ENCODE measurements around the gene SAMHD1. TPM values are rescaled to one million over a fixed set of nuclear protein-coding genes. Genes with fewer than 3 reads are reported as not detected.
A peak's percentile ranks its signal among the peaks of the same experiment; 100 is the strongest.

Gene SAMHD1
- total and polyA plus RNA-seq, 2 of the 13 experiments (the other 11 are each of a cell fraction or from before 2014, with no cell fraction given), result 16.9 to 43.5 TPM

GRCh38 chr20:36866164-36866563 lies 85.3 kb downstream of the SAMHD1 start (continued):
- TF ChIP-seq MEIS2 (CRISPR knock-in tag; IDR thresholded peaks at IDR 0.05) (0 out of 2 replicates have a peak, but pooled peaks have one; percentile 33), XRCC5 (optimal IDR thresholded peaks at IDR 0.05; ENCODE audit: low read length) (peak; percentile 18)
- TF ChIP-seq, protein P1, sequence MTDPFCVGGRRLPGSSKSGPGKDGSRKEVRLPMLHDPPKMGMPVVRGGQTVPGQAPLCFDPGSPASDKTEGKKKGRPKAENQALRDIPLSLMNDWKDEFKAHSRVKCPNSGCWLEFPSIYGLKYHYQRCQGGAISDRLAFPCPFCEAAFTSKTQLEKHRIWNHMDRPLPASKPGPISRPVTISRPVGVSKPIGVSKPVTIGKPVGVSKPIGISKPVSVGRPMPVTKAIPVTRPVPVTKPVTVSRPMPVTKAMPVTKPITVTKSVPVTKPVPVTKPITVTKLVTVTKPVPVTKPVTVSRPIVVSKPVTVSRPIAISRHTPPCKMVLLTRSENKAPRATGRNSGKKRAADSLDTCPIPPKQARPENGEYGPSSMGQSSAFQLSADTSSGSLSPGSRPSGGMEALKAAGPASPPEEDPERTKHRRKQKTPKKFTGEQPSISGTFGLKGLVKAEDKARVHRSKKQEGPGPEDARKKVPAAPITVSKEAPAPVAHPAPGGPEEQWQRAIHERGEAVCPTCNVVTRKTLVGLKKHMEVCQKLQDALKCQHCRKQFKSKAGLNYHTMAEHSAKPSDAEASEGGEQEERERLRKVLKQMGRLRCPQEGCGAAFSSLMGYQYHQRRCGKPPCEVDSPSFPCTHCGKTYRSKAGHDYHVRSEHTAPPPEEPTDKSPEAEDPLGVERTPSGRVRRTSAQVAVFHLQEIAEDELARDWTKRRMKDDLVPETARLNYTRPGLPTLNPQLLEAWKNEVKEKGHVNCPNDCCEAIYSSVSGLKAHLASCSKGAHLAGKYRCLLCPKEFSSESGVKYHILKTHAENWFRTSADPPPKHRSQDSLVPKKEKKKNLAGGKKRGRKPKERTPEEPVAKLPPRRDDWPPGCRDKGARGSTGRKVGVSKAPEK (CRISPR knock-in tag; IDR thresholded peaks at IDR 0.05; ENCODE audit: borderline replicate concordance), result no peak
- TF ChIP-seq, protein P2, sequence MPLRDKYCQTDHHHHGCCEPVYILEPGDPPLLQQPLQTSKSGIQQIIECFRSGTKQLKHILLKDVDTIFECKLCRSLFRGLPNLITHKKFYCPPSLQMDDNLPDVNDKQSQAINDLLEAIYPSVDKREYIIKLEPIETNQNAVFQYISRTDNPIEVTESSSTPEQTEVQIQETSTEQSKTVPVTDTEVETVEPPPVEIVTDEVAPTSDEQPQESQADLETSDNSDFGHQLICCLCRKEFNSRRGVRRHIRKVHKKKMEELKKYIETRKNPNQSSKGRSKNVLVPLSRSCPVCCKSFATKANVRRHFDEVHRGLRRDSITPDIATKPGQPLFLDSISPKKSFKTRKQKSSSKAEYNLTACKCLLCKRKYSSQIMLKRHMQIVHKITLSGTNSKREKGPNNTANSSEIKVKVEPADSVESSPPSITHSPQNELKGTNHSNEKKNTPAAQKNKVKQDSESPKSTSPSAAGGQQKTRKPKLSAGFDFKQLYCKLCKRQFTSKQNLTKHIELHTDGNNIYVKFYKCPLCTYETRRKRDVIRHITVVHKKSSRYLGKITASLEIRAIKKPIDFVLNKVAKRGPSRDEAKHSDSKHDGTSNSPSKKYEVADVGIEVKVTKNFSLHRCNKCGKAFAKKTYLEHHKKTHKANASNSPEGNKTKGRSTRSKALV (CRISPR knock-in tag; IDR thresholded peaks at IDR 0.05), result no peak
- TF ChIP-seq, protein P3, sequence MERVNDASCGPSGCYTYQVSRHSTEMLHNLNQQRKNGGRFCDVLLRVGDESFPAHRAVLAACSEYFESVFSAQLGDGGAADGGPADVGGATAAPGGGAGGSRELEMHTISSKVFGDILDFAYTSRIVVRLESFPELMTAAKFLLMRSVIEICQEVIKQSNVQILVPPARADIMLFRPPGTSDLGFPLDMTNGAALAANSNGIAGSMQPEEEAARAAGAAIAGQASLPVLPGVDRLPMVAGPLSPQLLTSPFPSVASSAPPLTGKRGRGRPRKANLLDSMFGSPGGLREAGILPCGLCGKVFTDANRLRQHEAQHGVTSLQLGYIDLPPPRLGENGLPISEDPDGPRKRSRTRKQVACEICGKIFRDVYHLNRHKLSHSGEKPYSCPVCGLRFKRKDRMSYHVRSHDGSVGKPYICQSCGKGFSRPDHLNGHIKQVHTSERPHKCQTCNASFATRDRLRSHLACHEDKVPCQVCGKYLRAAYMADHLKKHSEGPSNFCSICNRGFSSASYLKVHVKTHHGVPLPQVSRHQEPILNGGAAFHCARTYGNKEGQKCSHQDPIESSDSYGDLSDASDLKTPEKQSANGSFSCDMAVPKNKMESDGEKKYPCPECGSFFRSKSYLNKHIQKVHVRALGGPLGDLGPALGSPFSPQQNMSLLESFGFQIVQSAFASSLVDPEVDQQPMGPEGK (CRISPR knock-in tag; IDR thresholded peaks at IDR 0.05), result peak; percentile 35; the same call in 1 of the 2 replicates

DNA sequence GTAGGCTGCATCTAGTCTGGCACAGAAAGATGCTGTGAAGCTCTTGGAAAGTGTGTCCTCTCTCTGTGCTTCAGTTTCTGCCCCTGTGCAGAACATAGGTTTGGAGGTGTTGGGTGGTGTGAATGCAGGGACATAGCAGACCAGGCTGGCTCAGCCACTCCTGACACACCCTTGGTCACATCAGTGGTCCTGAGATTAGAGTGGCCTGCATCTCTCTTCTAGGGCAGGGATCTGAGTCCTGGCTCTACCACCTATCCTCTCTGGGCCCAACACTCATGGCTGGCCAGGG lies 85.7 kb downstream of the SAMHD1 start:
- ATAC-seq, result peak; percentile 11
- in situ Hi-C loops (cut with HindIII; ENCODE audit: extremely low pct_ligation_motif_present, low pct_unique_long_range_greater_than_20kb), result no loop called here
- 0 out of 2 replicates have a peak, but pooled peaks have one; percentile 32 for TF ChIP-seq ZNF605 (CRISPR knock-in tag; IDR thresholded peaks at IDR 0.05)
- 0 out of 2 replicates have a peak, but pooled peaks have one; percentile 7 for TF ChIP-seq ZFP91 (CRISPR knock-in tag; IDR thresholded peaks at IDR 0.05; ENCODE audit: borderline replicate concordance)
- TF ChIP-seq HNF1B (CRISPR knock-in tag; IDR thresholded peaks at IDR 0.05), result peak; percentile 12; the same call in 1 of the 2 replicates
- TF ChIP-seq TBP (CRISPR knock-in tag; IDR thresholded peaks at IDR 0.05), result no peak
- TF ChIP-seq ELF1 (CRISPR knock-in tag; IDR thresholded peaks at IDR 0.05), result no peak
- 0 out of 2 replicates have a peak, but pooled peaks have one; percentile 13 for TF ChIP-seq MYC (CRISPR knock-in tag; IDR thresholded peaks at IDR 0.05; ENCODE audit: borderline replicate concordance)

More for the DNA sequence above, 85.7 kb downstream of the SAMHD1 start:
- Histone ChIP-seq H4K20me1 (ENCODE audit: insufficient read depth, low read length) (no peaks in the 10 kb centered on the region), H3K9ac (ENCODE audit: insufficient read depth, low read depth, low read length) (no peak overlapping the region), H2AFZ (ENCODE audit: low read length) (no peak overlapping the region), H3K27me3 (ENCODE audit: control insufficient read depth in 1 of 2, insufficient read depth in 2 of 2, low read length in 2 of 2) (peaks cover 1 to 17% of the 10 kb centered on the region in 2 experiments; a peak in 1 of 5 replicates), H3K4me3 (replicated peaks in 1 of 3; ENCODE audit: insufficient read depth in 1 of 3, low read depth in 2 of 3, low read length in 3 of 3) (no peak overlapping the region), H3K27ac (ENCODE audit: extremely low read length, insufficient read depth, low read length) (no peak overlapping the region), H3K4me2 (ENCODE audit: low read depth, low read length) (peak overlapping the region; percentile 16; the same call in 1 of the 2 replicates), H3K79me2 (ENCODE audit: insufficient read depth, low read length) (peaks cover 18% of the 10 kb centered on the region), H3K4me1 (ENCODE audit: insufficient read depth, low read length) (peaks cover 51% of the 10 kb centered on the region), H3K36me3 (replicated peaks in 1 of 2; ENCODE audit: control insufficient read depth in 1 of 2, insufficient read depth in 2 of 2, low read length in 2 of 2) (no peaks in the 10 kb centered on the region), H3K9me3 (ENCODE audit: low read length) (no peaks in the 10 kb centered on the region)
- BruUV-seq (replicated peaks), result no TSS peak
- FAIRE-seq (peak; percentile 39), DNase-seq (ENCODE audit: low spot score) (no peak)
- POLR2A ChIA-PET, result interaction anchor here (2.0 to 4.6 kb wide), 2 partner anchors 10 kb away, joined by 7 to 22 read pairs; partner anchors contain the start of gene TLDC2
- CTCF ChIA-PET (ENCODE audit: low intra/inter-chr PET ratio, low total read pairs), result interaction anchor here (0.8 to 1.3 kb wide), 2 partner anchors 20 to 22 kb away, joined by 3 read pairs; no protein-coding TSS in a partner anchor
- intact Hi-C loops (cut with micrococcal nuclease; ENCODE audit: unreplicated experiment), result no loop called here
